ENCODE results near the gene SYNDIG1. TPM values are rescaled to one million over a fixed set of nuclear protein-coding genes. Genes with fewer than 3 reads are reported as not detected.

Gene SYNDIG1
- total RNA-seq, 1 donor from 2014 or later: 0.49 TPM

DNA sequence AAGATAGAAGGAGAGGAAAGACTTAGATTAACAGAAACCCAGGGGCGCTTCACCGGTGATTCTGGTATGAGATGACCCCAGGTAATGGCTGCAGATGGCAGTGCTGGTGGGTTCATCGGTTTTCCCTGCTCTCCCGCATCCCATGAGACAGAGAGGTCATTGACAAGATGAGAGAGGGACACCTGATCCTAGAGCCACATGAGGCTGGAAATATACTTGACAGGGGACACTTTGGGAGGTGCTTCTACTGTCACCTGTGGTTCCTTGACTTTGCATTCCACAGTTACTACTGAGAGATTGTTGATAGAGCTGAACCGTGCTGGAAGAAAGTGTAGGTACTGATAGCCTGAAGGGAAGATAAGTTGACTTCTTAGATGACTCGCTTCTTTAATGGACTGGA is 74.3 kb downstream of the SYNDIG1 start:
- TF ChIP-seq, protein P1, sequence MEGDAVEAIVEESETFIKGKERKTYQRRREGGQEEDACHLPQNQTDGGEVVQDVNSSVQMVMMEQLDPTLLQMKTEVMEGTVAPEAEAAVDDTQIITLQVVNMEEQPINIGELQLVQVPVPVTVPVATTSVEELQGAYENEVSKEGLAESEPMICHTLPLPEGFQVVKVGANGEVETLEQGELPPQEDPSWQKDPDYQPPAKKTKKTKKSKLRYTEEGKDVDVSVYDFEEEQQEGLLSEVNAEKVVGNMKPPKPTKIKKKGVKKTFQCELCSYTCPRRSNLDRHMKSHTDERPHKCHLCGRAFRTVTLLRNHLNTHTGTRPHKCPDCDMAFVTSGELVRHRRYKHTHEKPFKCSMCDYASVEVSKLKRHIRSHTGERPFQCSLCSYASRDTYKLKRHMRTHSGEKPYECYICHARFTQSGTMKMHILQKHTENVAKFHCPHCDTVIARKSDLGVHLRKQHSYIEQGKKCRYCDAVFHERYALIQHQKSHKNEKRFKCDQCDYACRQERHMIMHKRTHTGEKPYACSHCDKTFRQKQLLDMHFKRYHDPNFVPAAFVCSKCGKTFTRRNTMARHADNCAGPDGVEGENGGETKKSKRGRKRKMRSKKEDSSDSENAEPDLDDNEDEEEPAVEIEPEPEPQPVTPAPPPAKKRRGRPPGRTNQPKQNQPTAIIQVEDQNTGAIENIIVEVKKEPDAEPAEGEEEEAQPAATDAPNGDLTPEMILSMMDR (conservative IDR thresholded peaks at IDR 0.05): no peak
- Mint-ChIP-seq H3K4me1 (no peaks in the 10 kb centered on the region), H3K4me3 (no peak overlapping the region), H3K9me3 (no peaks in the 10 kb centered on the region), H3K36me3 (ENCODE audit: low read depth) (no peaks in the 10 kb centered on the region), H3K27ac (ENCODE audit: unreplicated experiment) (no peak overlapping the region), H3K27me3 (ENCODE audit: low read depth) (peaks cover 10% of the 10 kb centered on the region)
- DNase-seq (ENCODE audit: low read depth, low spot score): no peak

DNA sequence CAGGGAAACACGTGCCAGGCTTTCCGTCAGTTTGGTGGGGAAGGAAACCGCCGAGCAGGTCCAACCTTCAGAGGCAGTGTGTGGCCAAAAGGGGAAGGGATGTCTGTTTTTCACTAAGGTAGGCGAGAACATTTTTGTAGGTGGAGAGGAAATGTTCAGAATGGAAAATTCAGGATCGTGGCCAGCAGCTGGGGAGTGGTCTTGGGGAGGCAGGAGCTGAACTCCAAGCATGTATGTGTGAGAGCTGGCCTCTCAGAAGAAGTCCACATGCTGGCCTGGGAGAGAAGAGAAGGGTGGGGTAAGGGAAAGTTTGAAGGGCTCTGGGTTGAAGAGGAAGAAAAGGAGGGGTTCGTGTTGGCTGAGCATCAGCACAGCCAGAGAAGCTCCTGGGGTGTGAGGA is 74.9 kb downstream of the SYNDIG1 start:
- TF ChIP-seq, protein P1 (conservative IDR thresholded peaks at IDR 0.05): no peak
- Mint-ChIP-seq H3K9me3 (no peaks in the 10 kb centered on the region), H3K27me3 (ENCODE audit: low read depth) (peaks cover 6% of the 10 kb centered on the region), H3K4me3 (no peak overlapping the region), H3K4me1 (no peaks in the 10 kb centered on the region), H3K36me3 (ENCODE audit: low read depth) (no peaks in the 10 kb centered on the region), H3K27ac (ENCODE audit: unreplicated experiment) (peak overlapping the region; percentile 75)
- no peak for DNase-seq (ENCODE audit: low read depth, low spot score)

DNA sequence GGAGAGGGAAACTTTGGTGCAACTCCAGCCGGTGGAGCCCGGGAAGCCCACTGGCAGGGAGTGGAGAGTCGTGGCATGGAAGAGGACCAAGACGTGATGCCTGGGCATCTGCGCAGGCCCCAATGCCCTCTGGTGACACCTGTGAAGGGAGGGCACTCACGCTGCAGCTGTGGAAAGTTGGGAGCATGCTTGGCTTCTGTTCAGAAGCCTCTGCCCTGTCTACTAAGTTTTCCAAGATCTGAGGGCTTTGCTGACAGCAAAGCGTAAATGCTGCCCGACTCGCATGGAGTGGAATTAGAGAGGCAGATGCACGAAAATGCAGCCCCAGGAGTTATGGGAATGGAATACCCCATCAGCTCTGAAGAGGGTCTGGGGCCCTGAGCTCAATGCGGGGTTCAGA is 75.7 kb downstream of the SYNDIG1 start:
- Mint-ChIP-seq H3K4me1 (no peaks in the 10 kb centered on the region), H3K36me3 (ENCODE audit: low read depth) (no peaks in the 10 kb centered on the region), H3K27me3 (ENCODE audit: low read depth) (peaks cover 6% of the 10 kb centered on the region), H3K27ac (ENCODE audit: unreplicated experiment) (no peak overlapping the region), H3K4me3 (no peak overlapping the region), H3K9me3 (no peaks in the 10 kb centered on the region)
- DNase-seq (ENCODE audit: low read depth, low spot score): no peak
- TF ChIP-seq, protein P1 (conservative IDR thresholded peaks at IDR 0.05): no peak

DNA sequence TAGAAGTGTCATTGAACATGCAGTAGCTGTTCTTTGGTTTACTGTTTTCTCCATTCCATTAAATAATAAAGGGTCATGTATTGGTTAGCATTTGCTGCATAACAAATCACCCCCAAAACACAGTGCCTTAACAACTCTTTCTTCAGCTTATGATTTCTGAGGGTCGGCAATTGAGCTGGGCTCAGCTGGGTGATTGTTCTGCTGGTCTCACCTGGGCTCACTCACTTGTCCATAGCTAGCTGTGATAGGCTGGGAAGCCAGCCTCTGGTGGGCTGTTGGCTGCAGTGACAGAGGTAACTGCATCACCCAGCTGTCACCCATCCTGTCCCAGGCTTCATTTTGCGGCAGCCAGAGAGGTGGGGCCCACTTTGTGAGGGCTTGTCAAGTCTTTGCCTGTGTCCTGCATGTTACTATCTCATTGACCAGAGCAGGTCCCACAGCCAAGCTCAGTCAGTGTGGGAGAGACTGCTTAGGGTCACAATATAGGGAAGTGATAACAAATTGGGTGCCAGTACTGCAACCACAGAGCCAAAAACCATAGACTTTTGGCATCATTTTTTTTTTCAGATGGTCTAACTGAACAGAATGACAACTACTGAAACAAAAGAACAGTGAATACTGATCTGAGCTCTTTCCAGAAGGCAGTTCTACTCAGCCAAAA is 76.9 kb downstream of the SYNDIG1 start:
- TF ChIP-seq, protein P1 (conservative IDR thresholded peaks at IDR 0.05): no peak
- H3K9me3 Mint-ChIP-seq: no peaks in the 10 kb centered on the region
- H3K4me3 Mint-ChIP-seq: no peak overlapping the region
- no peaks in the 10 kb centered on the region for H3K4me1 Mint-ChIP-seq
- no peak for DNase-seq (ENCODE audit: low read depth, low spot score)
- peaks cover 4% of the 10 kb centered on the region for H3K27me3 Mint-ChIP-seq (ENCODE audit: low read depth)
- no peaks in the 10 kb centered on the region for H3K36me3 Mint-ChIP-seq (ENCODE audit: low read depth)
- no peak overlapping the region for H3K27ac Mint-ChIP-seq (ENCODE audit: unreplicated experiment)

DNA sequence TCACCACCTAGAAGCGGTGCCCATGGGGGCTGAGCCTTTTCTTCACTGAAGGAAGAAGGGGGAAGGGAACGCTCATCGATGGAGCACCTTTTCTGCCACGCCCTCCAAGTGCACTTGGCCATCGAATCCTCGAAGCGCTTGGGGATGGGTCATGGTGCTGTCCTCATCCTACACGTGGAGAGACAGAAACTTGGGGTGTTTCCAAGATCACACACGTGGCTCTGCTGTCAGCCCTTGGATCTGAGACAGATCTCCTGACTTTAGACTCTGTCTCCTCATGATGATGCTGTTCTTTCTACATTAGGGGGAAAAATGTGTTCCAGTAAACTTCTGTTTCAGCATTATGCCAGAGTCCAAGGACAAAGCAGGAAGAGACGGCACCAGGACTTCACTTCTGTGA is 78.5 kb downstream of the SYNDIG1 start:
- Mint-ChIP-seq H3K27me3 (ENCODE audit: low read depth) (peaks cover 4% of the 10 kb centered on the region), H3K27ac (ENCODE audit: unreplicated experiment) (no peak overlapping the region), H3K4me3 (no peak overlapping the region), H3K9me3 (no peaks in the 10 kb centered on the region), H3K36me3 (ENCODE audit: low read depth) (no peaks in the 10 kb centered on the region), H3K4me1 (no peaks in the 10 kb centered on the region)
- no peak for DNase-seq (ENCODE audit: low read depth, low spot score)
- TF ChIP-seq, protein P1 (conservative IDR thresholded peaks at IDR 0.05): no peak
